ENCODE data around the gene AFM. TPM values are rescaled to one million over a fixed set of nuclear protein-coding genes. Genes with fewer than 3 reads are reported as not detected.

The AFM gene
- total RNA-seq, 1 experiment from 2014 or later = not detected

GRCh38 chr4:73433140-73433539 is 48.4 kb upstream of the AFM start:
- TF ChIP-seq ZFX (IDR thresholded peaks at IDR 0.05) (no peak), CEBPB (IDR thresholded peaks at IDR 0.05; ENCODE audit: low read depth) (no peak), CBX3 (IDR thresholded peaks at IDR 0.05; ENCODE audit: low read depth) (no peak), CTCF (IDR thresholded peaks at IDR 0.05 in 2 of 3, conservative IDR thresholded peaks at IDR 0.05 in 1 of 3; ENCODE audit: borderline replicate concordance in 1 of 3, insufficient read depth in 1 of 3, low read depth in 2 of 3, low read length in 2 of 3) (no peak), TCF7L2 (IDR thresholded peaks at IDR 0.05; ENCODE audit: borderline replicate concordance, extremely low read depth, insufficient read depth, insufficient read length) (no peak), ZBTB33 (IDR thresholded peaks at IDR 0.05; ENCODE audit: extremely low read depth, insufficient replicate concordance, low read length) (no peak), REST (IDR thresholded peaks at IDR 0.05; ENCODE audit: low read depth) (no peak), RAD21 (IDR thresholded peaks at IDR 0.05; ENCODE audit: low read depth) (no peak), ATF3 (IDR thresholded peaks at IDR 0.05) (no peak), POLR2A (IDR thresholded peaks at IDR 0.05; ENCODE audit: borderline replicate concordance, extremely low read depth, insufficient read depth, insufficient read length) (no peak), EZH2 (IDR thresholded peaks at IDR 0.05) (no peak), EGR1 (IDR thresholded peaks at IDR 0.05; ENCODE audit: low read depth) (no peak), SRF (IDR thresholded peaks at IDR 0.05; ENCODE audit: low read depth) (no peak), POLR2AphosphoS5 (IDR thresholded peaks at IDR 0.05; ENCODE audit: low read depth, low read length) (no peak), SP1 (IDR thresholded peaks at IDR 0.05; ENCODE audit: low read depth) (no peak), YY1 (IDR thresholded peaks at IDR 0.05; ENCODE audit: extremely low read depth, insufficient replicate concordance, low read depth, low read length) (no peak)
- H2AFZ ChIP-seq (ENCODE audit: low read depth, low read length, poor library complexity, severe bottlenecking) = no peak overlapping the region
- ATAC-seq = no peak
- RAD21 ChIA-PET (ENCODE audit: low non-redundant PET in 1 of 2, low total read pairs in 2 of 2, uncharacterized antibody in 2 of 2, unreplicated experiment in 2 of 2) = no interaction called here
- intact Hi-C loops (cut with micrococcal nuclease) = no loop called here
- CTCF ChIA-PET = no interaction called here
- no peaks in the 10 kb centered on the region for H3K9me2 ChIP-seq (ENCODE audit: insufficient read depth)
- POLR2A ChIA-PET = no interaction called here
- BruUV-seq (replicated peaks) = no TSS peak
- no peak for DNase-seq (ENCODE audit: low read depth, low spot score)
- H3K4me3 ChIP-seq (replicated peaks in 1 of 2; ENCODE audit: low read depth in 1 of 2, low read length in 2 of 2) = no peak overlapping the region
- no peak overlapping the region for H3K27ac ChIP-seq (ENCODE audit: low read depth, low read length)
- no peak overlapping the region for H3K9ac ChIP-seq (ENCODE audit: low read length)
- no peaks in the 10 kb centered on the region for H3K27me3 ChIP-seq (ENCODE audit: insufficient read depth, low read length)
- H4K20me1 ChIP-seq (ENCODE audit: insufficient read depth) = no peaks in the 10 kb centered on the region
- H3K36me3 ChIP-seq (ENCODE audit: control insufficient read depth in 1 of 2, insufficient read depth in 2 of 2, low read length in 2 of 2) = no peaks in the 10 kb centered on the region
- no peak overlapping the region for H3K4me2 ChIP-seq (ENCODE audit: low read length)
- no peaks in the 10 kb centered on the region for H3K79me2 ChIP-seq (ENCODE audit: insufficient read depth, low read length)
- no peaks in the 10 kb centered on the region for H3K9me3 ChIP-seq (ENCODE audit: control insufficient read depth in 1 of 2, insufficient read depth in 1 of 2, low read depth in 1 of 2, low read length in 2 of 2)
- H3K4me1 ChIP-seq (ENCODE audit: control insufficient read depth in 1 of 2, insufficient read depth in 2 of 2, low read length in 2 of 2) = no peaks in the 10 kb centered on the region

All from HCT116 (cell line).